Fibroblast of peridontal ligament (primary cell): Measurements from ENCODE around the gene BDKRB1.
A peak's percentile ranks its signal among the peaks of the same experiment; 100 is the strongest.

ENCODE experiments used
- DNase-seq: peaks from one replicate; pipeline ENCODE4 v3.0.0-alpha.2; 2010; ENCODE audit errors: extremely low read depth

Gene BDKRB1

DNA sequence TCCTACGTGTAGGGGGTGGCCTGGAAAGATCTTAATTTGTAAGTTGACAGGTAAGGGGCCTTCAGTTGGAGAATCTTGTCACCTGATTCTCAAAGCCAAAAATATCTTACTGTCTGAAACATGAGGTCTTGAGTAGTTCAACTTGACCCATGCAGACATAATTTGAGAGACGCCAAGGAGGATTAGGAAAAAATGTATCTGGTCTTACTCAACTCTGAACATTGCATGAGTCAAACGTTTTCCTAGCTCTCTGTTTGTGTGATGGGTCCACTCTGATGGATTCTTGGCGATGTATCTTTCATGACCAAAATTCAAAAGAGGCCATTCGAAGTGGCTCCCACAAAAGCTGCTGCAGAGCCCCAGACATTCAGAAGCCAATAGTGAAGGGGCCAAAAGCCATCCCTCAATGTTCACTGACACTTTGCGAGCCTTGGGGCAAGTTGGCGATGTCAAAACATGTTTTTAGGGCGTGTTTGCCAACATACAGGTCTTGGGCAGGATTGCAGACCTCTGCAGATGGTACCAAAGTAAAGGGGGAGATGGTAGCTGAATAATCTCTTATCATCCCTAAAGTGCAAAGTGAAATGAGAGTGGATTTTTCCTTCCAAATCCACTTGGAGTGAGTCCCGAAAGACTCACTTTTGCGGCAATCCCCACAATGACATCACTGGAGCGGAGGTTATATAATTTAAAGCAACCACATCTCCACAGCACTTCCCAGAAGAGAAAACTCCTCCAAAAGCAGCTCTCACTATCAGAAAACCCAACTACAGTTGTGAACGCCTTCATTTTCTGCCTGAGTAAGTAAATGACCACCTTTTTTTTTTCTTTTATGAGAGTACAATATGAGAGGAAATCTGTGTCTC lies at the start of gene BDKRB1:
BDKRB1 (plus strand) TSS at position 710 of the 866 bp plus-strand sequence. CDS start 7,473 bp downstream, outside the sequence.
- peak; percentile 94 for DNase-seq

DNA sequence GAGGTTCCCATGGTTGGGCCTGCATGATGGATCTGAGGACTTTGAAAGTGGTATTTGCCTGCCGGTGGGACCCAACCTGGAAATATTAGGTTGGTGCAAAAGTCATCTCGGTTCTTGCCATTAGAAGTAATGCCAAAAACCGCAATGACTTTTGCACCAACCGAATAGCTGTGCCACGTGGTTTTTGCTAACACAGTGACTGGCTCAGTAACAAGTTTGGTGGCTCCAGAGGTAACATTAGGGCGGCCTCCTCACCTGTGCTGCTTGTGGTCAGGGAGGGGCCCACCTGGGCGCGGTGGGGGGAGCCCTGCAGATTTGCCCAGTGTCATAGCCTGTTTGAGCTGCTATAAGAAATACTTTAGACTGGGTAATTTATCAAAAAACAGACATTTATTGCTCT lies 49.5 kb upstream of the BDKRB1 start:
- no peak for DNase-seq

DNA sequence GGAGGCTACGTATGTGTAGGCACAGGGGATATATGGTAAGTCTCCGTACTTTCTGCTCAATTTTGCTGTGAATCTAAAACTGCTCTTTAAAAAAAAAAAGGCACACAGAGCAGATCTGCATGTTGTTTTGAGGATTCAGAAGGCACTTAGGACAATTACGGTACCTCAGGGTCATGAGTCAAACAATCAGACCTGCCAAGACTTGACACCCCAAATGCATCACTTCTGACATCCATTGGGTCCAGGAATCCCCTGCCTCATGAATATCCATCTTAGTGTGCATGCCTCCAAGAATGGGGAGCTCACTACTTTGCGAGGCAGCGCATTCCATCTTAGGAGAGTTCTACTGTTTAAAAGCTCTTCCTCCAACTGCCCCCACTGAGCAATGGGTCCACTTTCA lies 48.3 kb upstream of the BDKRB1 start:
- no peak for DNase-seq

GRCh38 chr14:96208739-96209138 lies 47.3 kb upstream of the BDKRB1 start:
- DNase-seq: no peak

DNA sequence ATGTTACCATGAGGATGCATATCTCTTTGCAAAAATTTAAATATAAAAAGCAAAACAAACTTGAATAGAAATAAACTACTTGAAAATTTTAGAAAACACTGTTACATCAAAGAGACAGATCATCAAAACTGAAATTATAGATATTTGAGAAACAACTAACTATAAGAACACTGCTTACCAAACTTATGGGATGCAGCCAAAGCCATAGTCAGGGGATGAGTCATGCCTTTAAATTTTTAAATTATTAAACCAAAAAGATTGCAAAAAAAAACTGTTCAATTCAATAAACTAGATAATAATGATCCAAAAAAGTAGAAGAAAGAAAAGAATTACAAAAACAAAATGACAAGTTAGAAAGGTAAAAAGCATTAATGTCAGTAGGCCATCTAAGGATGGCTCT lies 43.9 kb upstream of the BDKRB1 start:
- no peak for DNase-seq

DNA sequence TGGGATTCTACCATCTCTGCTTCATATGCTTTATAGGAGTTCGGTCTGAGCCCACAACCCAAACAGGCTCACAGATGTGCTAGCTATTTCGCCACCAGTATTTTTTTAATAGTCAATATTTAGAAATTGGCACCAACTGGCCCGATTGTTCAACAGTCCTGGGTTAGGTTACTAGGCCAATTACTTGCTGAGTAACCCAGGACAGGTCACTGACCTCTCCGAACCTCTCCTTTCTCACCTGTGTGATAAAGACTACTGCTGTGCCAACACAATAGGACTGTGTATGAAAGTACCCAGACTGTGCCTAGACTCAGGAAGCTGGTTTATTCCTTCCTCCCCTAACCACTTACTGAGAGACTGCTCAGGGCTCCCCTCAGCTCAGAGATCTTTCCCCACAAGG lies 43.1 kb upstream of the BDKRB1 start:
- no peak for DNase-seq

GRCh38 chr14:96213871-96214465 lies 42.0 kb upstream of the BDKRB1 start:
- no peak for DNase-seq

DNA sequence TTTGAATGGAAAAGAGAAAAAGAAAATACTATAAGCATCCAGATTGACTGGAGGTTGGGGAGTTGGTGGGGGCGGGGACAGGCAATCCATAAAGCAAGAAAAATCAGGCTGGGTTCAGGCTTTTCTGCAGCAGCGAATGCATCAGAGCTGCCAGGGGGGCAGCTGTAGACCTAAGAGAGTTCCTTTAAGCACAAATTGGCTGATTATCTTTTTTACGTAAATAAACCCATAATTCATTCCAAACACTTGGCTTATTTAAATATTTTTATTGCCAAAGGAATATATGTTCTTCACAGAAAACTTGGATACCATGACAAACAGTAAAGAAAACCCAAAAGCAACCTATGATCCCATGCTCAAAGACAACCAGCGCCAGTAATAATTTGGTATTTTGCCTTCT lies 41.2 kb upstream of the BDKRB1 start:
- DNase-seq: no peak

DNA sequence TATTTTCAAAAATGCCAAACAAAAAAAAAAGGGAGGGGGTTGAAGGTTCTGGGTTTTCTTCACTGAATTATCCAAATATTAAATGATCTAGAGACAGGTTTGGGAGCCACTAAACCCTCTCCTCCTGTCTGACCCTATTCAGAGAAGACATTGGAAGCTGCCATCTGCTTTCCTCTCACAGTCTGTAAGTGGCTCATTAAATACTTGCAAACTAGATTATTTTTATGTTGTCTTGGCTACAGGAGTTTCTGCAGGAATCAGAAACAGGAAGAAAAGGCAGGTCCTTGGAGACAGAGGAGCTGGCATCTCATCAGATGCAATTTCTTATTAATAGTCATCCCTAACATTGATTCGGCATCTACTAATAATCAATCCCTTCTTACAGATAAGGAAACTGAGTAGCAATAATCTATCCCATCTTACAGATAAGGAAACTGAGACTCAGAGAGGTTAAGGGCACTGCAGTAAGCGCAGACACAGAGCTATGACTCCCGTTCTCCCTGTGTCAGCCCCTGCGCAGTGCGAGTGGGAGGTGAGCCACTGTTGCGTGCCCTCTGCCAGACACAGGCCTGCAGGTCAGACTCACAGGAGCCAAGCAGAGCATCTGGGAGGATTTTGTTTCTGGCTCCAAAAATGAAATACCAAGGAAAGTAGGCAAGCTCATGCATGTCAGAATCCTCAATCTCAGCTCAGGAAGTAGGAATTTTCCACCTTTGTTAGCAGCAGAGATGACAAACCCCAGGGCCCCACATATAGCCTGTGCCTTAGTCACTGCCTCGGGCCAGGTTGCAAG lies 40.4 kb upstream of the BDKRB1 start:
- no peak for DNase-seq

- no peak for DNase-seq
Observed at GRCh38 chr14:96216627-96217026, 39.4 kb upstream of the BDKRB1 start.

GRCh38 chr14:96217376-96217913 lies 38.6 kb upstream of the BDKRB1 start:
- no peak for DNase-seq

DNA sequence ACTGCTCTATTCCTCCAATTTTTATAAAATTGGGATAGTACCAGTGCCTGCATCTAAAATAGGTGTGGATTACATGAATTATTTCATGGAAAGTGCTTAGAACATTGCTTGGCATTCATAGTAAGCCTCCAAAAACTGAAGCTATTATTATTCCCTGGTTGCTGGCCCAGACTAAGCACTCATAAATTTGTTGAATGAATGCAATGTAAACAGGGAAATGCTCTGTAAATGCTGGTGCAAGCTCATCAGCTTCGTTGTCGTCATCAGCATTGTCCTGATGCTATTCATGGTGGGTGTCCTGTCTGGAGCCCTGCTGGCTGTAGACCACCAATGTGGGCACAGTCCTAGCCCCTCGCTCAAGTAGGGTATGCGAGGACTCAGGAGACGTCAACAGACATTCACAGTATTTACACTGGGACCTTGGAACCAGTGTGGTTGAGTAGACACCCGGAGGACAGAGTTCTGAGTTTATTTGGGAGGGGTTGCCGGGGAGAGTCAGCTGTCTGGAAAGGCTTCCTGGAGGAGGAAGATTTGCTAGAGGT lies 34.8 kb upstream of the BDKRB1 start:
- peak; percentile 57 for DNase-seq

DNA sequence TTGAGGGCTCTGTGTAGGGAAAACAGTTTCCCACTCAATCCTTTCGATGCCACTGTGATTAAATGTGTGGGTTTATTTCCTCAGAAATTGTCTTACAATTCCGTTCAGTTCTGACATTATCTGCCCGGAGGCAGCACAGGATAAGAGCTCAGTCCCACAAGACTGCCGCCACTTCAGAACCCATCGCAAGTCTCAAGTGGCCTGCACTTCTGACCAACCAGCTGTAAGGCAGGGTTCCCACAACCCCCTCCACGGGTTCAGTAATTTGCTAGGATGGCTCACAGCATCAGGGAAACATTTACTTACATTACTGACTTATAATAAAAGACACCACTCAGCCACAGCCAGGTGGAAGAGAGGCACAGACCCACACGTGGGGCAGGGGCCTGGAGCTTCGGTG lies 34.2 kb upstream of the BDKRB1 start:
- no peak for DNase-seq

DNA sequence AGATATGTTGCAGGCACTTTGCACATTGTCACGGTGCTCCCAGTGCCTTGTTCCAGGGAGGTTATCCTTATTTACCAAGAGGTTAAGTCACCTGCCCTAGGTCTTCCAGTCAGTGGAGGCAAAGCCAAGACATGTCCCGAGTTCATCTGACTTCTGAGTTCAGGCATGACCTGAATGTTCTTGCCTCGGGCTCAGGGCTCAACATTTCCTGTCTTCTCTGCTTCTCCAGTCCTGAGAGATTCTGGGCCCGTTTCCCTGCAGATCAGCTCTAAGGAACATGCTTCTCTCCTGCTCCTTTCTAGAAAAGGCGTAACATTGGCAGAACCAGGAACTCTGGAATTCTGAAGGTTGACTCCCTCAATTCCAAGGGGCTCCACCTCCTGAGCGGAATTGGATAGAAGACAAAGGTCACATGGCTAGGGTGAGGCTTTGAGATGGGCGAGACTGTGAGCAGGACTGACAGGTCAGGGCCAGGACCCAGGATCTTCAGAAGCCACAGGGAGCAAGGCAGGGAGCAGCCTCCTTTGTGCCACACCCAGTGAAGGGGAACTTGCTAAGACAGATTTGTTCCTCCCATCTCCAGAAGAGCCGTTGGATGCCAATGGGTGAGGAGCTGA lies 31.4 kb upstream of the BDKRB1 start:
- DNase-seq: no peak

DNA sequence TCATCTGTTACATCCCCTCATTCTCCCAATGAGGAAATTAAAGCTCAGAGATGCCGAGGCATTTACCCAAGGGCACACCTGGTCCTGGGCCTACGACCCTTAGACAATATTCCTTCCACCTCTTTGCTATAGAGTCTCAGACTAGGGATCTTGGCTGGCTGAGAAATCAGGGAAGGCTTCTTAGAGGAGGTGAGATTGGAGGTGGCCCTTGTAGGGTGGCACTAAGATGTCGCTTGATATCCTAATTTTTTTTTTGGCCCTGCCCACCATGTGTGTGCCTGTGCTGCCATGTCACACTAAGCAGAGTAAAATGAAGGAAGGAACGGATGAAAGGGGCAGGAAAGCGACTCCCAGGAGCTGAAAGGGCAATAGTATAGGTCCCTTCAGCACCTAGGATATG lies 30.8 kb upstream of the BDKRB1 start:
- DNase-seq: no peak

DNA sequence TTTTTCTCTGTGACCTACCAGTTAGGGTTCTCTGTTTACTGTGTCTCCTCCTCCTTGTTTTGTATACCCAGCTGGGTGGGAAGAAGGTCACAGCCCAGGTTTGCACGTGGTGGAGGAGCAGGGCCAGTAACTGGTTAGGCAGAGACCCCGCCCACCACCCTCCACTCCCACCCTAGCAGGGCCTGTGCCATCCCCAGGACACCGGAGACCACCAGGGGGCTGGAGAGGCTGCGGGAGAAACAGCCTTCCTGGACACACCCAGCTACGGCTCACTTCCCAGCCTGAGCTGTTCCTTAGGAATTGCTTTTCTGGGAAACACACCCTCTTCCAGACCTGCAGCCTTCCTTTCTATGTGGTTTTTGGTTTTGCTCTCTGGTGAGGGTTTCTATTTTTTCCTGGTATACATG lies 30.3 kb upstream of the BDKRB1 start:
- DNase-seq: peak; percentile 65

GRCh38 chr14:96227428-96227827 lies 28.6 kb upstream of the BDKRB1 start:
- no peak for DNase-seq

DNA sequence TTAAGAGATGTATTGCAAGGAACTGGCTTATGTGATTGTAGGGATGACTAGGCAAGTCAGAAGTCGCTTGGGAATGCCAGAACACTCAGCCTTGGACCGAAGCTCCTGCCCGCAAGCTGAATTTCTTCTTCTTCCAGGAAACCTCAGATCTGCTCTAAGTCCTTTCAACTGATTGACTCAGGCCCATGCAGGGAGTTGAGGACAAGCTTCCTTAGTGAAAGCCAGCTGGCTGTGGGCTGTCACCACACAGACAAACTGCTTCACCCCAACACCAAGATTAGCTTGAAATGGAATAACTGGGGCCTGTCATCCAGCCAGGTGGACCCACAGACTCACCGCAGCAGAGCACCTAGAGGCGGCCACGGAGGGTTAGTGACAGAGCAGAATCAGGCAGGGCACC lies 26.7 kb upstream of the BDKRB1 start:
- DNase-seq: no peak

- no peak for DNase-seq
Observed at GRCh38 chr14:96231056-96231455, 25.0 kb upstream of the BDKRB1 start.

DNA sequence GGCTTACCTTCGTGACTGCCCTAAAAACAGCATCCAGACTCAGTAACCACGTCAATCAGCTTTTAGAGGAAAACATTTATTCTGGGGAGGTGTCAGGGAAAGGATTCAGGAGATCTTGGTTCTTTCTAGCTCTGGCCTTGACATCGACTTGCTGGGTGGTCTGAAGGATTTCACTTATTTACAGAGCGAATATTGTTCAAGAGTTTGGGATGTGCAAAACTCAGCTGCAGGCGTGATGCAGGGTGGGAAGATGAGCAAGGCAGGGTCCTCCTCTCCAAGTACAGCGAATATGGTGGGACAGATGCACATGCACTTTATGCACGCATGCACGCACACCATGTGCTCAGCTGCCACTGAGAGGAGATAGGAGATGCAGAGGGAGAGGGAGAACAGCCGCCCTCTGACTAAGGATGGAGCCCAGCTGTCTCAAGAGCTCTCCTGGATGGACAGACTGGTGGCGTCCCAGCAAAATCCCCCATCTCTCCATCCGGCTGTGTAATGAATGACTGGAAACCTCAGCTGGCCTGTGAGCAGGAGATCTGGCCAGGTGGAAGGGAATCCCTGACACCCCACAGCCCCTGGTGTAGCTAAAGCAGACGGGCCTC lies 24.4 kb upstream of the BDKRB1 start:
- no peak for DNase-seq

DNA sequence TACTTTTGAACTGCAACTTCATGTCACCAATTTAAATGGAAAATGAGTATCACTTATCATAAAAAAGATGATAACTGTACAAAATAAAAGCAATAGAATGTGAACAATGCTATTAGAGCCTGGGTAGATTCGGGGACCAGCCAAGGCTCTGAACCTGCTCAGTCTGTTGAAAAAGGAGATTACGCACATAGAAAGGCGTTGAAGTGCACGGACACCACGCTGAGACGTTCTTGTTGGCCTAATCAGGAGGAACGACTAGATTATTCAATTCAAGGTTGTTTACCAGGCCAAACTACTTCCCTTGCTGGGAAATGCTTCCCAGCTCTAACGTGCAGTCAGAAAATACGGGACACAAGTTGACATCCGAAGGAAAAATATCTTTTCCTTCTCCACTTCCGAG lies 23.5 kb upstream of the BDKRB1 start:
- DNase-seq: no peak
